ENCODE results near the gene ZNF527. TPM values are rescaled to one million over a fixed set of nuclear protein-coding genes. Genes with fewer than 3 reads are reported as not detected.

The ZNF527 gene
- 1 to 10 TPM; 3.9 to 9.3 (median 6.1) TPM for total RNA-seq
- polyA plus RNA-seq = 1 to 10 TPM; 4.0 to 5.3 TPM
- long read RNA-seq, donor 1, partial matches to known transcripts = 1 of 3 reads
- long read RNA-seq, donor 1, other reads (novel, unspliced or antisense) = 0 of 3 reads
- long read RNA-seq, donor 2, transcript ZNF527-202 (5 exons, 2,828 nt) = major isoform, 12 of 21 reads
- long read RNA-seq, donor 2, partial matches to known transcripts = 1 of 21 reads
- long read RNA-seq, donor 2, other reads (novel, unspliced or antisense) = 7 of 21 reads
- long read RNA-seq, donor 3, partial matches to known transcripts = 1 of 4 reads
- long read RNA-seq, donor 3, other reads (novel, unspliced or antisense) = 0 of 4 reads

DNA sequence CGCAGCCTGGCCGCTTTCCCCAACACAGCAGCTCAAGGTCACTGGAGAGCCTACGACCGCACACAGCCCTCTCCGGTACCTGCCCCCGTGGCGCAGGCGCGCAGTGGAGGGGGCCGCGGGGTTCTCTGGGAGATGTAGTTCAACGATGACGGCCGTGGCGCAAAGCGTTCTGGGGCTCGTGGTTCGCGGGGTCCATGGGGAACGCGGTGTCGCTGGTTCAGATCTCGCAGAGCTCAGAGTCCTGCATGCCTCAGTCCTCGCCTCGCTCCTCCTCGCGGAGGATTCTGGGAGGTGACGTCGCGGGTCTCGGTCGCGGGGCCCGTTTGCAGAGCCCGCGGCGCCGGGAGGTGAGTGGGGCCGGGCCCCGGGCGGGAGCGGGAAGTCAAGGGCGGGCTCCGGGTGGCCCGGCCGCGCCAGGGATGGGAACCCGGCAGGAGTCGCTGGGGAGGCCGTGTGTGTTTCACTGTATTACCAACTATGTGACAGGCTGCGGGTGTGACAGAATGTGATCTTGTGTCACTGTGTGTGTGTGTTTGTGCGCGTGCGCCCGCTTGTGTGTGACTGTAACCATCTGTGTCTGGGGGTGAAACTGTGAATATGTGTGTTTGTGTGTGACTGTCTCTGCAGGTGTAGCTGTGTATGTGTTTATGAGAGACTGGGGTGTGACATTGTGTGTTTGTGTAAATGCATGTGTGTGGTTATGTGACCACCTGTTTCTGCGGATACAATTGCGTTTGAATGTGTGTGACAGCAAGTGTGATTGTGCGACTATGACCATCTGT, at the start of gene ZNF527:
Gene ZNF527, plus strand, starts transcription at position 220 of the 782 bp plus-strand sequence. CDS start 3,100 bp downstream, outside the sequence.
- ATAC-seq (peak; percentile 99), DNase-seq (peak; percentile 98 to 99 (median 99))
- H3K9me3 ChIP-seq = peaks cover 0 to 34% (median 0%) of the 10 kb centered on the region in 12 donors
- peak within 1 kb of the TSS; percentile 66 to 94 (median 89) for H3K27ac ChIP-seq
- 1 to 2% (median 1%) methylated on average over 34 to 58 of the region's 58 CpGs for WGBS, 4 donors
- peak within 1 kb of the TSS; percentile 39 to 93 (median 78) for H3K4me3 ChIP-seq
- peaks cover 0 to 16% (median 9%) of the 10 kb centered on the region in 12 donors for H3K4me1 ChIP-seq
- H3K27me3 ChIP-seq = no peaks in the 10 kb centered on the region
- peak; percentile 40 to 95 for TF ChIP-seq POLR2A (IDR thresholded peaks at IDR 0.05)
- TF ChIP-seq, protein P1, sequence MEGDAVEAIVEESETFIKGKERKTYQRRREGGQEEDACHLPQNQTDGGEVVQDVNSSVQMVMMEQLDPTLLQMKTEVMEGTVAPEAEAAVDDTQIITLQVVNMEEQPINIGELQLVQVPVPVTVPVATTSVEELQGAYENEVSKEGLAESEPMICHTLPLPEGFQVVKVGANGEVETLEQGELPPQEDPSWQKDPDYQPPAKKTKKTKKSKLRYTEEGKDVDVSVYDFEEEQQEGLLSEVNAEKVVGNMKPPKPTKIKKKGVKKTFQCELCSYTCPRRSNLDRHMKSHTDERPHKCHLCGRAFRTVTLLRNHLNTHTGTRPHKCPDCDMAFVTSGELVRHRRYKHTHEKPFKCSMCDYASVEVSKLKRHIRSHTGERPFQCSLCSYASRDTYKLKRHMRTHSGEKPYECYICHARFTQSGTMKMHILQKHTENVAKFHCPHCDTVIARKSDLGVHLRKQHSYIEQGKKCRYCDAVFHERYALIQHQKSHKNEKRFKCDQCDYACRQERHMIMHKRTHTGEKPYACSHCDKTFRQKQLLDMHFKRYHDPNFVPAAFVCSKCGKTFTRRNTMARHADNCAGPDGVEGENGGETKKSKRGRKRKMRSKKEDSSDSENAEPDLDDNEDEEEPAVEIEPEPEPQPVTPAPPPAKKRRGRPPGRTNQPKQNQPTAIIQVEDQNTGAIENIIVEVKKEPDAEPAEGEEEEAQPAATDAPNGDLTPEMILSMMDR (IDR thresholded peaks at IDR 0.05) = peak in 2 of 12 donors; percentile 9 to 25
- intact Hi-C loops (cut with DNase I) = loop anchor here in 8 of 10 donors (1.0 to 10.0 kb wide), 11 partner anchors 16 to 398 kb away; partner anchors contain the start of genes ZNF569 (in 5 of the 8) and ZNF570 (in 5 of the 8)
- peaks cover 0 to 24% (median 21%) of the 10 kb centered on the region in 9 donors for H3K36me3 ChIP-seq

DNA sequence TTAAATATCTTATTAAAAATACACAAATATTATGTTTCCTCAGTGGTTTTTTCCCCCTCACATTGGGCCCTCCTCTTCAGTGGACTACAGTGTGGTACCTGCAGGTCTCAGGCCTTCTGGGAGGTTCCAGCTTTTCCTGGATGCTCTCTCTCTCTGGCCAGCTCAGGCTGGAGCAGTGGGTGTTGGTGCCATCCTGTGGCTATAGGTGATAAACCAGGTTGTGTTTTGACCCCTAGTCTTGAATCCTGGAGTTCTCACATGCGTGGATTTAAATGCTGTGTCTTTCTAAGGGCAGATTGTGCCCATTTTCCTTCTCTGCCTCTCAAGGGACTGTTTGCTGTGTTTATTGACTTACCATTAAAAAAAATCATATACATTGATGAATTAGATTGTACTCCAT, 41.2 kb upstream of the ZNF527 start:
- Histone ChIP-seq H3K4me3 (no peak overlapping the region), H3K27ac (no peak overlapping the region), H3K27me3 (no peaks in the 10 kb centered on the region), H3K9me3 (no peaks in the 10 kb centered on the region), H3K36me3 (peaks cover 0 to 66% (median 53%) of the 10 kb centered on the region in 9 donors), H3K4me1 (peaks cover 0 to 10% (median 8%) of the 10 kb centered on the region in 12 donors)
- no peak for DNase-seq
- no peak for TF ChIP-seq POLR2A (IDR thresholded peaks at IDR 0.05)
- TF ChIP-seq, protein P1 (IDR thresholded peaks at IDR 0.05) = peak in 3 of 12 donors; percentile 7 to 23 (median 10)
- 68 to 82% (median 78%) methylated on average over 1 of the region's 1 CpG for WGBS, 4 donors
- no peak for ATAC-seq
- intact Hi-C loops (cut with DNase I) = loop anchor here in 2 of 10 donors (5.0 to 10.0 kb wide), 3 partner anchors 115 to 138 kb away; partner anchors contain the start of genes ZNF569 (in 2 of the 2), ZNF570 (in 2 of the 2), ZNF383 (in 1 of the 2) and ZNF585B (in 1 of the 2)

DNA sequence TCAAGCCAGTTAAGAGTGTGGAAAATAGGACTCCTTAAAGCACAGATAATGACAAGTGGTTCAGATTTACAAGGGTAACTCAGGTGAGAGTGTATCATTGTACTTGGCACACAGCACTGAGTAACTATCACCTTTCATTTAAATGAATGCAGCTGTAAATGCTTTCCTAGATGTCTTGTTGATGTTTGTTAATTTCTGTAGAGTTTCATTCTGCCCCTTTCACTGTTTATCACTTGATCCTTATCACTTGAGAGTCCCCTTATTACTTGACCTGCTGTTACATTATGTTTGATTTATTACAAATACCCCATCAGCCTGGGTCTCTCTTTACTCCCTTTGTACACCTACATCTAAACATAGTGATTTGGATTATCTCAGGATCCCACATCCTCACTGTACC, 38.1 kb upstream of the ZNF527 start:
- H3K36me3 ChIP-seq = peaks cover 0 to 34% (median 23%) of the 10 kb centered on the region in 9 donors
- H3K4me1 ChIP-seq = peaks cover 0 to 39% (median 21%) of the 10 kb centered on the region in 12 donors
- DNase-seq (no peak), ATAC-seq (no peak)
- H3K27ac ChIP-seq = no peak overlapping the region
- intact Hi-C loops (cut with DNase I) = loop anchor here in 2 of 10 donors (5.0 to 10.0 kb wide), 3 partner anchors 118 to 134 kb away; partner anchors contain the start of genes ZNF569 (in 2 of the 2), ZNF570 (in 2 of the 2), ZNF383 (in 1 of the 2) and ZNF585B (in 1 of the 2)
- no peak for TF ChIP-seq POLR2A (IDR thresholded peaks at IDR 0.05)
- TF ChIP-seq, protein P1 (IDR thresholded peaks at IDR 0.05) = no peak
- no peaks in the 10 kb centered on the region for H3K27me3 ChIP-seq
- no peak overlapping the region for H3K4me3 ChIP-seq
- no peaks in the 10 kb centered on the region for H3K9me3 ChIP-seq
